K562 (cell line): ENCODE data around the gene UVRAG. TPM values are rescaled to one million over a fixed set of nuclear protein-coding genes. Genes with fewer than 3 reads are reported as not detected.

ENCODE experiments used
- ATAC-seq: fragments of 200-7000 bp; cut with Tn5 transposase; 3 replicates; pipeline ENCODE4 v1.9.1; 2020; ENCODE audit warnings: moderate library complexity
- BruUV-seq: library from RNA; stranded (reverse); fragments of 400-500 nt; replicated peaks from 2 replicates; lab custom pipeline; 2021; lab: Mats Ljungman, UMichigan
- CTCF ChIA-PET: fragments of 300-600 bp; formaldehyde crosslinking; extraction: SDS; loops from one replicate; lab custom pipeline; 2021; ENCODE audit warnings: low intra/inter-chr PET ratio; lab: Yijun Ruan, JAX
- POLR2A ChIA-PET: fragments of 300-600, 350-650 bp; sonication (Branson Sonifier 250); formaldehyde crosslinking; extraction: SDS; loops from one replicate; lab custom pipeline; 2021; ENCODE audit warnings: antibody characterized with exemption, inconsistent platforms; lab: Yijun Ruan, JAX
- DNase-seq, 4 experiments: peaks; one replicate each; pipeline versions ENCODE4 v3.0.0 to v3.0.0-alpha.2; 2011 to 2018; ENCODE audit warnings: low spot score in 3 of 4, mixed read lengths in 3 of 4; ENCODE audit errors: extremely low read depth in 1 of 4
- FAIRE-seq: peaks from 2 replicates; lab custom pipeline; 2011; peaks lifted over from hg19 to GRCh38; lab: Jason Lieb, UNC
- H2AFZ ChIP-seq: 2 replicates; pipeline ENCODE4 v1.6.0; 2011; ENCODE audit warnings: low read depth, low read length, control low read depth, inconsistent platforms
- H3K27ac ChIP-seq: fragments of 200-600 bp; 3 replicates; pipeline ENCODE4 v1.8.0; 2011; ENCODE audit warnings: low read depth, mild to moderate bottlenecking, control low read depth, inconsistent platforms, low read length, moderate library complexity, mixed read lengths; ENCODE audit errors: extremely low read depth
- H3K27me3 ChIP-seq, 2 experiments: fragments of 300-600 bp in 1 of 2; 2 replicates in 1 of 2; 3 replicates in 1 of 2; pipeline versions ENCODE4 v1.6.0 to v1.8.0; 2011; ENCODE audit warnings: inconsistent platforms in 2 of 2, low read length in 2 of 2, mild to moderate bottlenecking in 1 of 2, mixed read lengths in 1 of 2, moderate library complexity in 1 of 2; ENCODE audit not compliant: control insufficient read depth in 2 of 2, insufficient read depth in 2 of 2
- H3K36me3 ChIP-seq: fragments of 300-600 bp; 3 replicates; pipeline ENCODE4 v1.8.0; 2011; ENCODE audit warnings: mild to moderate bottlenecking, low read length, inconsistent platforms; ENCODE audit not compliant: control insufficient read depth, insufficient read depth
- H3K4me1 ChIP-seq, 2 experiments: fragments of 200-600 bp in 1 of 2; replicated peaks in 1 of 2; 2 replicates in 1 of 2; 3 replicates in 1 of 2; pipeline versions ENCODE4 v1.5.1 to v1.8.0; 2011; ENCODE audit warnings: inconsistent platforms in 2 of 2, low read length in 2 of 2, mild to moderate bottlenecking in 1 of 2, mixed read lengths in 1 of 2, moderate library complexity in 1 of 2; ENCODE audit not compliant: control insufficient read depth in 2 of 2, insufficient read depth in 2 of 2
- H3K4me2 ChIP-seq: 2 replicates; pipeline ENCODE4 v1.6.1; 2011; ENCODE audit warnings: low read length, control low read depth, inconsistent platforms, mixed read lengths; ENCODE audit not compliant: insufficient read depth
- H3K4me3 ChIP-seq: fragments of 200-600 bp; sonication (generic), shearing (Covaris generic); 2 replicates; pipeline ENCODE4 v1.5.1; 2016; ENCODE audit warnings: control low read depth, inconsistent platforms
- H3K79me2 ChIP-seq: fragments of 200-600 bp; 3 replicates; pipeline ENCODE4 v1.8.0; 2011; ENCODE audit warnings: low read length, inconsistent platforms; ENCODE audit not compliant: control insufficient read depth, insufficient read depth
- H3K9ac ChIP-seq, 2 experiments: 2 replicates each; pipeline versions ENCODE4 v1.6.0 to v1.6.1; 2011; ENCODE audit warnings: low read depth in 2 of 2, low read length in 2 of 2, control low read depth in 1 of 2, inconsistent platforms in 1 of 2, mild to moderate bottlenecking in 1 of 2, mixed read lengths in 1 of 2; ENCODE audit not compliant: insufficient read depth in 1 of 2
- H3K9me1 ChIP-seq: one replicate; pipeline ENCODE4 v1.6.0; 2011; ENCODE audit warnings: inconsistent platforms, mild to moderate bottlenecking, low read length, moderate library complexity; ENCODE audit not compliant: control insufficient read depth, insufficient read depth
- H3K9me3 ChIP-seq: replicated peaks from 2 replicates; pipeline ENCODE4 v1.5.1; 2011; ENCODE audit warnings: low read depth, low read length, inconsistent platforms; ENCODE audit not compliant: control insufficient read depth, insufficient read depth
- H4K20me1 ChIP-seq: replicated peaks from 2 replicates; pipeline ENCODE4 v1.6.1; 2011; ENCODE audit warnings: low read length, inconsistent platforms, mixed read lengths; ENCODE audit not compliant: control insufficient read depth, insufficient read depth
- BHLHE40 ChIP-seq: IDR thresholded peaks from 2 replicates; pipeline ENCODE4 v1.6.1; 2011; ENCODE audit warnings: low read length, improper control_type of control experiment
- HBP1 ChIP-seq: fragments of 450-650 bp; formaldehyde crosslinking; IDR thresholded peaks from 2 replicates; pipeline ENCODE4 v1.4.0; 2022; ENCODE audit warnings: missing genetic modification characterization
- HNRNPUL1 ChIP-seq: fragments of 200-400 bp; formaldehyde crosslinking; IDR thresholded peaks from 2 replicates; pipeline ENCODE4 v1.6.1; 2017; ENCODE audit warnings: low read length
- HOMEZ ChIP-seq: fragments of 250-450 bp; sonication (Bioruptor Pico); IDR thresholded peaks from 2 replicates; pipeline ENCODE4 v1.4.0; 2020; ENCODE audit warnings: mild to moderate bottlenecking, moderate library complexity
- MTA2 ChIP-seq: fragments of 450-650 bp; IDR thresholded peaks from 2 replicates; pipeline ENCODE4 v1.6.1; 2016; ENCODE audit warnings: low read depth
- TGIF2 ChIP-seq: sonication (generic); formaldehyde crosslinking; IDR thresholded peaks from 2 replicates; pipeline ENCODE4 v1.8.1; 2022; ENCODE audit warnings: mild to moderate bottlenecking, missing genetic modification reagents, moderate library complexity
- TRIM25 ChIP-seq: fragments of 450-650 bp; IDR thresholded peaks from 2 replicates; pipeline ENCODE4 v1.7.0; 2016; ENCODE audit warnings: borderline replicate concordance
- XRCC3 ChIP-seq: fragments of 450-650 bp; IDR thresholded peaks from 2 replicates; pipeline ENCODE4 v1.6.1; 2017; ENCODE audit warnings: mild to moderate bottlenecking, moderate library complexity
- WGBS: fragments of 100-300 bp; shearing (Covaris generic); methylation state at CpG from one replicate; pipeline ENCODE4 v1.1.6; 2016; ENCODE audit warnings: low coverage, mixed read lengths; ENCODE audit not compliant: insufficient coverage; ENCODE audit errors: missing lambda C conversion rate; 5-methylcytosine and 5-hydroxymethylcytosine counted together
- in situ Hi-C: fragments of 300-500 bp; cut with MboI; formaldehyde crosslinking; loops from 4 replicates; pipeline ENCODE4 v1.15.0; 2018; ENCODE audit warnings: inconsistent platforms, mixed read lengths
- intact Hi-C: fragments of 100-400 bp; cut with micrococcal nuclease; formaldehyde crosslinking; loops from 2 replicates; pipeline ENCODE4 v1.14.2; 2022
- polyA plus RNA-seq, 8 experiments: library from polyadenylated mRNA; depleted of rRNA in 4 of 8; stranded (reverse) in 5 of 8; unstranded in 3 of 8; fragments of >200 nt; fragmentation: Nextera tagmentation in 2 of 8; fragmentation: Illumina TruSeq in 1 of 8; extraction: Ambion mirVana in 2 of 8; extraction: Trizol in 1 of 8; gene quantifications; 2 replicates each; pipeline versions ENCODE4 v1.2.1 to v1.2.3, GENCODE V29; 2011 to 2014; ENCODE audit warnings: inconsistent platforms in 1 of 8, missing spikeins in 1 of 8
- total RNA-seq, 7 experiments: library from RNA; depleted of rRNA in 6 of 7; stranded (reverse); fragments of >200 nt in 6 of 7; fragmentation: Illumina TruSeq in 2 of 7; extraction: Trizol in 2 of 7; gene quantifications; 2 replicates each; pipeline versions ENCODE4 v1.2.1 to v1.2.3, GENCODE V29; 2011 to 2021; ENCODE audit warnings: low replicate concordance in 1 of 7
- TF ChIP-seq, protein P1 (sequence below), 2 experiments: fragments of 450-650 bp; formaldehyde crosslinking in 1 of 2; IDR thresholded peaks; 2 replicates each; pipeline versions ENCODE4 v1.4.0 to v1.6.1; 2014 to 2020; ENCODE audit warnings: mild to moderate bottlenecking in 2 of 2, borderline replicate concordance in 1 of 2, low read depth in 1 of 2

Gene UVRAG
- total and polyA plus RNA-seq, 9 of the 15 experiments (the other 6 are each of a cell fraction or from before 2014, with no cell fraction given): 3.1 to 17.8 (median 12.4) TPM

DNA sequence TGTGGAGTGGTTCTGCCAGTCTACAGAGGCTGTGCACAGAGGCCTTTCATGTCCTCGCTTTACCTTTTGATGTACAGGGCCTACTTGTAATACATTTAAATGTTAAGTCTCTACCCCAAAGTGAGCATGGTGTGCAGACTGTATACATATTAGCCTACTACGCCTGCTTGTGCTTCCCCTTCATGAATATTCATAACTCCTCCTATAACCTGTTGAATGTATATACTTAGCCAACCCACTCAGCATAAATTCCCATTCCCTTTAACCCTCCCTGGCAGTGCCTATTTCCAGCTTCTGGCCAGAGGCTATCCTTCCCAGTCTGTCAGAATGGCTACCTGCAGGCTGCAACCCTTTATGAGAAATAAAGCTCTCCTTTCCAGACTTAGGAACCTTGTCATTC, 275.2 kb downstream of the UVRAG start:
- BruUV-seq: no TSS peak
- in situ Hi-C loops (no loop called here), intact Hi-C loops (no loop called here)
- H3K4me2 ChIP-seq: no peak overlapping the region
- no peaks in the 10 kb centered on the region for H3K79me2 ChIP-seq
- no peak overlapping the region for H3K4me3 ChIP-seq
- DNase-seq (no peak), FAIRE-seq (no peak), ATAC-seq (no peak; the same call in 1 of the 3 replicates)
- H3K27me3 ChIP-seq: no peaks in the 10 kb centered on the region
- H4K20me1 ChIP-seq: no peaks in the 10 kb centered on the region
- CTCF ChIA-PET: interaction anchor here (0.6 kb wide), 1 partner anchor 14 kb away, joined by 3 read pairs; no protein-coding TSS in a partner anchor
- POLR2A ChIA-PET: interaction anchor here (1.1 kb wide), 1 partner anchor 13 kb away, joined by 3 read pairs; no protein-coding TSS in a partner anchor
- H3K4me1 ChIP-seq: peaks cover 0 to 2% of the 10 kb centered on the region in 2 experiments; a peak in 1 of 5 replicates
- H3K27ac ChIP-seq: no peak overlapping the region
- H2AFZ ChIP-seq: no peak overlapping the region
- no peaks in the 10 kb centered on the region for H3K36me3 ChIP-seq
- no peaks in the 10 kb centered on the region for H3K9me3 ChIP-seq
- 68% methylated on average over 2 of the region's 2 CpGs for WGBS
- H3K9ac ChIP-seq: no peak overlapping the region
- no peaks in the 10 kb centered on the region for H3K9me1 ChIP-seq
- no peak for TF ChIP-seq HBP1 (CRISPR knock-in tag)
- no peak for TF ChIP-seq HNRNPUL1
- no peak for TF ChIP-seq MTA2
- TF ChIP-seq, protein P1, sequence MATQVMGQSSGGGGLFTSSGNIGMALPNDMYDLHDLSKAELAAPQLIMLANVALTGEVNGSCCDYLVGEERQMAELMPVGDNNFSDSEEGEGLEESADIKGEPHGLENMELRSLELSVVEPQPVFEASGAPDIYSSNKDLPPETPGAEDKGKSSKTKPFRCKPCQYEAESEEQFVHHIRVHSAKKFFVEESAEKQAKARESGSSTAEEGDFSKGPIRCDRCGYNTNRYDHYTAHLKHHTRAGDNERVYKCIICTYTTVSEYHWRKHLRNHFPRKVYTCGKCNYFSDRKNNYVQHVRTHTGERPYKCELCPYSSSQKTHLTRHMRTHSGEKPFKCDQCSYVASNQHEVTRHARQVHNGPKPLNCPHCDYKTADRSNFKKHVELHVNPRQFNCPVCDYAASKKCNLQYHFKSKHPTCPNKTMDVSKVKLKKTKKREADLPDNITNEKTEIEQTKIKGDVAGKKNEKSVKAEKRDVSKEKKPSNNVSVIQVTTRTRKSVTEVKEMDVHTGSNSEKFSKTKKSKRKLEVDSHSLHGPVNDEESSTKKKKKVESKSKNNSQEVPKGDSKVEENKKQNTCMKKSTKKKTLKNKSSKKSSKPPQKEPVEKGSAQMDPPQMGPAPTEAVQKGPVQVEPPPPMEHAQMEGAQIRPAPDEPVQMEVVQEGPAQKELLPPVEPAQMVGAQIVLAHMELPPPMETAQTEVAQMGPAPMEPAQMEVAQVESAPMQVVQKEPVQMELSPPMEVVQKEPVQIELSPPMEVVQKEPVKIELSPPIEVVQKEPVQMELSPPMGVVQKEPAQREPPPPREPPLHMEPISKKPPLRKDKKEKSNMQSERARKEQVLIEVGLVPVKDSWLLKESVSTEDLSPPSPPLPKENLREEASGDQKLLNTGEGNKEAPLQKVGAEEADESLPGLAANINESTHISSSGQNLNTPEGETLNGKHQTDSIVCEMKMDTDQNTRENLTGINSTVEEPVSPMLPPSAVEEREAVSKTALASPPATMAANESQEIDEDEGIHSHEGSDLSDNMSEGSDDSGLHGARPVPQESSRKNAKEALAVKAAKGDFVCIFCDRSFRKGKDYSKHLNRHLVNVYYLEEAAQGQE (IDR thresholded peaks at IDR 0.05; ENCODE audit: borderline replicate concordance): no peak
- TF ChIP-seq, protein P1 (CRISPR knock-in tag; IDR thresholded peaks at IDR 0.05; ENCODE audit: low read depth): no peak
- no peak for TF ChIP-seq XRCC3
- no peak for TF ChIP-seq BHLHE40
- TF ChIP-seq TRIM25: no peak
- TF ChIP-seq TGIF2 (CRISPR knock-in tag): no peak
- TF ChIP-seq HOMEZ: no peak
